Measurements from ENCODE around the gene ZC3HAV1.

The ZC3HAV1 gene

DNA sequence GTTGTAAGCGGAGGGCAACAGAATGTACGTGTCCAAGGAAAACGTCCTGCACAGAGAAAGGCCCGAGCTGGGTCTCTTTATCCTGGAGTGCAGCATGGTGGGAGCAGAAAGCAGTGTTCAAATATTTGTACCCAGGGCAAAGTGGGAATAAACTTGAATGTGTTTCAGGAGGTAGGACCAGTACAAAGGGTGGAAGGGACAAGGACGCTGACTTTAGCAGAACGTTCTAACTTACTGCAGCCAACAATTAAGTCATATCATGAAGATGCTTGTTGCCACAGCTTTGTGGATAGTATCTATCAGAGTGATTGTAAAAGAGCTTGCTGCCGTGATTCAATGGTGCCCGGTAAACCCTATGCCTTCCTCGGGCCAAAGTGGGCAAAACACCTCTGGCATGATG is 43.2 kb downstream of the ZC3HAV1 start:
- DNase-seq (ENCODE audit: low read depth), result no peak
- no peak for TF ChIP-seq CTCF (IDR thresholded peaks at IDR 0.05; ENCODE audit: low read length, missing control alignments)
- H3K4me3 ChIP-seq (replicated peaks; ENCODE audit: low read depth, low read length), result no peak overlapping the region

- DNase-seq (ENCODE audit: low read depth), result no peak
- no peak overlapping the region for H3K4me3 ChIP-seq (replicated peaks; ENCODE audit: low read depth, low read length)
- no peak for TF ChIP-seq CTCF (IDR thresholded peaks at IDR 0.05; ENCODE audit: low read length, missing control alignments)
Observed at GRCh38 chr7:139065323-139065722, 44.2 kb downstream of the ZC3HAV1 start.

DNA sequence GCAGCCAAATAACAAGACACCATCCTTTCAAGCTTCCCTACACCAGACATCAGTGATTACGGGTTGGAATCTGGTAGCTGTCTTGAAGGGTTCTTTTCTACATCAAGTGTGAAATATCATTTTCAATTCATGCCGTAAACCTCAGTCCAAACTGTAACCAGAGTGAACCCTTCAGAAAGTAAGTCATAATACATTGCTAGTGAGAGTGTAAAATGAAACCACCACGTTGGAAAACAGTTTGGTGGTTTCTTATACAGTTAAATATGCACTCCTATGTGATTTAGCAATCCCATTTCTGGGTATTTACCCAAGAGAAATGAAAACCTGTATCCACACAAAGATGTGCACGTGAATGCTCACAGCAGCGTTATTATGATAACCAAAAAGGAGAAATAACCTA is 48.1 kb downstream of the ZC3HAV1 start:
- H3K4me3 ChIP-seq (replicated peaks; ENCODE audit: low read depth, low read length), result no peak overlapping the region
- DNase-seq (ENCODE audit: low read depth), result no peak
- TF ChIP-seq CTCF (IDR thresholded peaks at IDR 0.05; ENCODE audit: low read length, missing control alignments), result no peak

DNA sequence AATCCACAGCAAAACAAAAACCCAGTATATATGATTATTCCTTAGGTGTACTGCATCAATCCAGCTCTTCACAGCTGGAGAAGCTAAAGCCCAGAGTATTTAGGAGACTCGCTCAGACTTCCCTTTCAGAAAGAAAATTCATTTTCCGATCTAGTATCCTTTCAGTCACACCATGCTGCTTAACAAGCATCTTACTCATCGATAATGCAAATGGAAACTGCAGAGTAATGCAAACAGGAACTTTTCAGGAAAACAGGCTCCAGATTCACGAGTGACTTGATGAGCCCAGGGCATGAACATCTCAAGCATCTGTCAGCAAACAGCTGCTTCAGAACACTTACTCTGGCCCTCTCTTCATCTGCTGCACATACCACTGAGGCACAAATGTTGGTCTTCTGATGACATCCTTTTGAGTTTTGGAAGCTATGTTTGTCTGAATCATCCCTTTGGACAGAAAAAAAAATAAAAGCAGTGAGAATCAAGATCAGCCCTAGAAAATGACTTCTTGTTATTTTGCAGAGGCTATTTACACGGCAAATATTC is 48.8 kb downstream of the ZC3HAV1 start:
- DNase-seq (ENCODE audit: low read depth), result no peak
- TF ChIP-seq CTCF (IDR thresholded peaks at IDR 0.05; ENCODE audit: low read length, missing control alignments), result no peak
- H3K4me3 ChIP-seq (replicated peaks; ENCODE audit: low read depth, low read length), result no peak overlapping the region

- H3K4me3 ChIP-seq (replicated peaks; ENCODE audit: low read depth, low read length), result no peak overlapping the region
- TF ChIP-seq CTCF (IDR thresholded peaks at IDR 0.05; ENCODE audit: low read length, missing control alignments), result no peak
Observed at GRCh38 chr7:139059905-139060304, 49.6 kb downstream of the ZC3HAV1 start.

DNA sequence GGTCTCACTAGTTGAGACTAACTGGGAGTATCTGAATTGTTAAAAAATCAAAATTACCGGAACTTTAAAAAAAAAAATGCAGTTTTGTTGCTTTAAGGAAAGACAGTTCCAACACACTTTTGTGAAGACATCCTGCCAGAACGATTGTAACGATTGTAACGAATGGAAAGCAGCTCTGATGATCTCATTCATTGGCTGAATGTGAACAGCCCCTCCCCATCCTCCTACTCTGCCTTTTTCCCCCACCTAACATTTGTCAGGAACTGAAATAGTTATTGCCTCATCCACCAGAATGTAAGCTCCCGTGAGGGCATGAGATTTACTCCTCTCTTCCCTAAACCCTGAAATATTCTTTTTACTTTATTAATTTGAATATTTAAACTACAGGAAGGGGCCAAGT is 50.6 kb downstream of the ZC3HAV1 start:
- peak; percentile 80 for DNase-seq (ENCODE audit: low read depth)
- H3K4me3 ChIP-seq (replicated peaks; ENCODE audit: low read depth, low read length), result no peak overlapping the region

More at GRCh38 chr7:139059905-139060304, 49.6 kb downstream of the ZC3HAV1 start:
- DNase-seq (ENCODE audit: low read depth), result peak; percentile 27

More for the DNA sequence above, 50.6 kb downstream of the ZC3HAV1 start:
- TF ChIP-seq CTCF (IDR thresholded peaks at IDR 0.05; ENCODE audit: low read length, missing control alignments), result no peak
